Suprapubic skin (tissue), 4 donors: ENCODE measurements around the gene TNFRSF4. TPM values are rescaled to one million over a fixed set of nuclear protein-coding genes. Genes with fewer than 3 reads are reported as not detected.

Source experiments
- DNase-seq, 2 donors: peaks; one replicate each; pipeline ENCODE4 v3.0.0-alpha.2; 2019; ENCODE audit warnings: low spot score in 2 of 2
- H3K27ac ChIP-seq: fragments of 200-600 bp; sonication (generic); one replicate; pipeline ENCODE4 v1.5.1; 2019
- H3K27me3 ChIP-seq: fragments of 200-600 bp; sonication (generic); one replicate; pipeline ENCODE4 v1.5.1; 2019
- H3K36me3 ChIP-seq: fragments of 200-600 bp; sonication (generic); one replicate; pipeline ENCODE4 v1.5.1; 2019
- H3K4me1 ChIP-seq: fragments of 200-600 bp; sonication (generic); one replicate; pipeline ENCODE4 v1.5.1; 2019
- H3K4me3 ChIP-seq: fragments of 200-600 bp; sonication (generic); one replicate; pipeline ENCODE4 v1.5.1; 2019; ENCODE audit warnings: mild to moderate bottlenecking
- H3K9me3 ChIP-seq: fragments of 200-600 bp; sonication (generic); one replicate; pipeline ENCODE4 v1.5.1; 2019
- CTCF ChIP-seq, 2 donors: fragments of 200-600 bp in 1 of 2; fragments of 450-650 bp in 1 of 2; sonication (generic) in 1 of 2; IDR thresholded peaks; one replicate each; pipeline ENCODE4 v1.5.1; 2016 to 2019; ENCODE audit warnings: antibody characterized with exemption in 2 of 2, mild to moderate bottlenecking in 1 of 2, moderate library complexity in 1 of 2
- EP300 ChIP-seq: sonication (generic); formaldehyde crosslinking; IDR thresholded peaks from one replicate; pipeline ENCODE4 v1.6.1; 2017; ENCODE audit warnings: antibody characterized with exemption
- POLR2A ChIP-seq, 2 donors: fragments of 450-650 bp; IDR thresholded peaks; one replicate each; pipeline ENCODE4 v1.6.1; 2017; ENCODE audit warnings: antibody characterized with exemption in 2 of 2, mild to moderate bottlenecking in 2 of 2, moderate library complexity in 2 of 2
- POLR2AphosphoS5 ChIP-seq, 3 donors: sonication (generic); formaldehyde crosslinking; IDR thresholded peaks; one replicate each; pipeline ENCODE4 v1.6.1; 2017; ENCODE audit warnings: antibody characterized with exemption in 3 of 3
- WGBS: methylation state at CpG from one replicate; pipeline ENCODE4 v1.1.5; 2018; 5-methylcytosine and 5-hydroxymethylcytosine counted together
- total RNA-seq, 4 donors: library from RNA; depleted of rRNA; stranded (reverse); fragments of >200 nt; gene quantifications; one replicate each; pipeline ENCODE4 v1.1.0, GENCODE V29; 2016

TNFRSF4 gene
- total RNA-seq, 4 donors from 2014 or later, result 0.42 to 1.4 (median 0.72) TPM; not detected in 1

- Histone ChIP-seq H3K4me3 (peak overlapping the region; percentile 84), H3K27me3 (no peaks in the 10 kb centered on the region), H3K36me3 (peaks cover 32% of the 10 kb centered on the region), H3K9me3 (no peaks in the 10 kb centered on the region), H3K4me1 (peaks cover 38% of the 10 kb centered on the region), H3K27ac (no peak overlapping the region)
- WGBS, result 84% methylated on average over 9 of the region's 19 CpGs
- no peak for TF ChIP-seq POLR2A (IDR thresholded peaks at IDR 0.05)
- no peak for TF ChIP-seq POLR2AphosphoS5 (IDR thresholded peaks at IDR 0.05)
- no peak for TF ChIP-seq CTCF (IDR thresholded peaks at IDR 0.05)
- no peak for TF ChIP-seq EP300
- no peak for DNase-seq
Measured at GRCh38 chr1:1229770-1230169, 15.8 kb upstream of the TNFRSF4 start.

- Histone ChIP-seq H3K27ac (no peak overlapping the region), H3K4me1 (peaks cover 41% of the 10 kb centered on the region), H3K4me3 (no peak overlapping the region), H3K9me3 (no peaks in the 10 kb centered on the region), H3K27me3 (no peaks in the 10 kb centered on the region), H3K36me3 (peaks cover 42% of the 10 kb centered on the region)
- WGBS, result 80% methylated on average over 27 of the region's 28 CpGs
- TF ChIP-seq POLR2A (IDR thresholded peaks at IDR 0.05) (no peak), CTCF (IDR thresholded peaks at IDR 0.05) (no peak), POLR2AphosphoS5 (IDR thresholded peaks at IDR 0.05) (no peak), EP300 (no peak)
- DNase-seq, result no peak
Measured at GRCh38 chr1:1228596-1229321, 14.8 kb upstream of the TNFRSF4 start.

- DNase-seq, result no peak
- no peak for TF ChIP-seq CTCF (IDR thresholded peaks at IDR 0.05)
- WGBS, result 86% methylated on average over 13 of the region's 30 CpGs
- Histone ChIP-seq H3K27me3 (no peaks in the 10 kb centered on the region), H3K4me3 (no peak overlapping the region), H3K27ac (no peak overlapping the region), H3K36me3 (peaks cover 47% of the 10 kb centered on the region), H3K4me1 (peaks cover 37% of the 10 kb centered on the region), H3K9me3 (no peaks in the 10 kb centered on the region)
Measured at GRCh38 chr1:1228187-1228586, 14.2 kb upstream of the TNFRSF4 start.

- Histone ChIP-seq H3K27ac (no peak overlapping the region), H3K36me3 (peaks cover 55% of the 10 kb centered on the region), H3K4me3 (no peak overlapping the region), H3K27me3 (no peaks in the 10 kb centered on the region), H3K9me3 (no peaks in the 10 kb centered on the region), H3K4me1 (peaks cover 29% of the 10 kb centered on the region)
- no CpG with 5 or more reads among the region's 25 CpGs for WGBS
- no peak for DNase-seq
- TF ChIP-seq CTCF (IDR thresholded peaks at IDR 0.05), result no peak
- TF ChIP-seq POLR2AphosphoS5 (IDR thresholded peaks at IDR 0.05), result no peak
- no peak for TF ChIP-seq POLR2A (IDR thresholded peaks at IDR 0.05)
- no peak for TF ChIP-seq EP300
Measured at GRCh38 chr1:1227386-1227785, 13.4 kb upstream of the TNFRSF4 start.

- no peak for DNase-seq
- Histone ChIP-seq H3K36me3 (peaks cover 62% of the 10 kb centered on the region), H3K27me3 (no peaks in the 10 kb centered on the region), H3K9me3 (no peaks in the 10 kb centered on the region), H3K4me1 (peaks cover 29% of the 10 kb centered on the region), H3K27ac (no peak overlapping the region), H3K4me3 (no peak overlapping the region)
- WGBS, result 84% methylated on average over 5 of the region's 44 CpGs
- TF ChIP-seq POLR2A (IDR thresholded peaks at IDR 0.05) (no peak), EP300 (no peak), POLR2AphosphoS5 (IDR thresholded peaks at IDR 0.05) (no peak), CTCF (IDR thresholded peaks at IDR 0.05) (no peak)
Measured at GRCh38 chr1:1226566-1227362, 12.8 kb upstream of the TNFRSF4 start.
